ENCODE results near the gene ADAMTS9.

Gene ADAMTS9

GRCh38 chr3:64470436-64470835 lies 217.4 kb downstream of the ADAMTS9 start:
- DNase-seq = no peak

GRCh38 chr3:64467255-64467944 lies 220.4 kb downstream of the ADAMTS9 start:
- DNase-seq = no peak

Data from DMS79 treated with DMSO at 0.1 percent for 48 hours (cell line).